SK-N-SH (cell line): ENCODE measurements around the gene FGGY.

ENCODE experiments used
- CHD2 ChIP-seq: fragments of 150-350 bp; IDR thresholded peaks from 2 replicates; pipeline ENCODE4 v1.6.1; 2018; ENCODE audit warnings: low read length; ENCODE audit not compliant: partially characterized antibody
- EZH2phosphoT487 ChIP-seq: fragments of 200-600 bp; sonication (generic); IDR thresholded peaks from 2 replicates; pipeline ENCODE4 v1.6.1; 2017; ENCODE audit warnings: low read depth, mixed run types, mild to moderate bottlenecking, antibody characterized with exemption, moderate library complexity, borderline replicate concordance
- FOXJ3 ChIP-seq: sonication (generic); formaldehyde crosslinking; IDR thresholded peaks from 2 replicates; pipeline ENCODE4 v1.5.1; 2020; ENCODE audit warnings: mild to moderate bottlenecking, missing genetic modification reagents
- FOXM1 ChIP-seq: IDR thresholded peaks from 2 replicates; pipeline ENCODE4 v1.4.0; 2012; ENCODE audit warnings: low read depth, mild to moderate bottlenecking
- GABPA ChIP-seq: IDR thresholded peaks from 2 replicates; pipeline ENCODE4 v1.4.0; 2012; ENCODE audit warnings: low read depth, mild to moderate bottlenecking
- REST ChIP-seq: IDR thresholded peaks from 2 replicates; pipeline ENCODE4 v1.6.1; 2012; ENCODE audit warnings: mild to moderate bottlenecking, low read depth, low read length, moderate library complexity
- RXRA ChIP-seq: IDR thresholded peaks from 2 replicates; pipeline ENCODE4 v1.4.0; 2012; ENCODE audit warnings: low read depth, mild to moderate bottlenecking, borderline replicate concordance
- USF2 ChIP-seq: fragments of 150-350 bp; IDR thresholded peaks from 2 replicates; pipeline ENCODE4 v1.6.1; 2017; ENCODE audit warnings: antibody characterized with exemption, low read length, low read depth, borderline replicate concordance

- TF ChIP-seq CHD2 (no peak), FOXM1 (no peak), USF2 (no peak), GABPA (no peak), REST (no peak), RXRA (no peak), EZH2phosphoT487 (no peak), FOXJ3 (no peak)
These were observed 176.9 kb downstream of the FGGY start for GRCh38 chr1:59473831-59474230.
